GM23338 (cell line): ENCODE results near the gene BTLA. TPM values are rescaled to one million over a fixed set of nuclear protein-coding genes. Genes with fewer than 3 reads are reported as not detected.

Source experiments
- ATAC-seq: fragments of 200-7000 bp; cut with Tn5 transposase; 3 replicates; pipeline ENCODE4 v1.9.1; 2020
- DNase-seq: peaks from one replicate; pipeline ENCODE4 v3.0.0-alpha.2; 2015; ENCODE audit warnings: low spot score
- H2AFZ ChIP-seq: fragments of 200-600 bp; sonication (generic); 2 replicates; pipeline ENCODE4 v1.8.0; 2016; ENCODE audit warnings: antibody characterized with exemption, mild to moderate bottlenecking, moderate library complexity
- H3F3A ChIP-seq: fragments of 200-600 bp; sonication (generic); replicated peaks from 2 replicates; pipeline ENCODE4 v1.8.0; 2017; ENCODE audit warnings: antibody characterized with exemption, mixed run types, low read depth
- H3K27ac ChIP-seq: fragments of 200-600 bp; sonication (generic); 2 replicates; pipeline ENCODE4 v1.6.1; 2016; ENCODE audit warnings: low read depth
- H3K27me3 ChIP-seq: fragments of 200-600 bp; sonication (generic); 2 replicates; pipeline ENCODE4 v1.8.0; 2016; ENCODE audit warnings: mild to moderate bottlenecking, mixed run types, moderate library complexity; ENCODE audit not compliant: insufficient read depth
- H3K36me3 ChIP-seq: fragments of 200-600 bp; sonication (generic); 2 replicates; pipeline ENCODE4 v1.8.0; 2016; ENCODE audit warnings: mild to moderate bottlenecking; ENCODE audit not compliant: insufficient read depth
- H3K4me1 ChIP-seq: fragments of 200-600 bp; sonication (generic); 2 replicates; pipeline ENCODE4 v1.8.0; 2016; ENCODE audit warnings: mild to moderate bottlenecking, moderate library complexity; ENCODE audit not compliant: insufficient read depth
- H3K4me2 ChIP-seq: fragments of 200-600 bp; sonication (generic); 2 replicates; pipeline ENCODE4 v1.7.1; 2017; ENCODE audit warnings: mixed run types
- H3K4me3 ChIP-seq: fragments of 200-600 bp; sonication (generic); 2 replicates; pipeline ENCODE4 v1.6.1; 2016; ENCODE audit warnings: mixed run types
- H3K79me2 ChIP-seq: fragments of 200-600 bp; sonication (generic); replicated peaks from 2 replicates; pipeline ENCODE4 v1.8.0; 2017; ENCODE audit warnings: mild to moderate bottlenecking; ENCODE audit not compliant: insufficient read depth
- H3K9me2 ChIP-seq: fragments of 200-600 bp; sonication (generic); 2 replicates; pipeline ENCODE4 v1.8.0; 2017; ENCODE audit not compliant: insufficient read depth
- H4K20me1 ChIP-seq: fragments of 200-600 bp; sonication (generic); replicated peaks from 2 replicates; pipeline ENCODE4 v1.8.0; 2017; ENCODE audit warnings: mild to moderate bottlenecking; ENCODE audit not compliant: insufficient read depth
- H3K27ac Mint-ChIP-seq: 2 replicates; pipeline ENCODE4 v1.8.0; 2020; ENCODE audit warnings: inconsistent platforms, mild to moderate bottlenecking, moderate library complexity, mixed read lengths
- H3K27me3 Mint-ChIP-seq: 3 replicates; pipeline ENCODE4 v1.8.0; 2022; ENCODE audit warnings: low read depth, mild to moderate bottlenecking, moderate library complexity, mixed read lengths, inconsistent platforms; ENCODE audit not compliant: insufficient read depth, poor library complexity
- H3K36me3 Mint-ChIP-seq: 3 replicates; pipeline ENCODE4 v1.8.0; 2021; ENCODE audit warnings: low read depth, mild to moderate bottlenecking, inconsistent platforms, moderate library complexity, mixed read lengths
- H3K4me1 Mint-ChIP-seq: 3 replicates; pipeline ENCODE4 v1.8.0; 2020; ENCODE audit warnings: mild to moderate bottlenecking, inconsistent platforms, mixed read lengths
- H3K4me3 Mint-ChIP-seq: 3 replicates; pipeline ENCODE4 v1.8.0; 2021; ENCODE audit warnings: moderate library complexity, mild to moderate bottlenecking, inconsistent platforms, mixed read lengths
- H3K9me3 Mint-ChIP-seq: 3 replicates; pipeline ENCODE4 v1.8.0; 2020; ENCODE audit warnings: moderate library complexity, mild to moderate bottlenecking, inconsistent platforms, mixed read lengths
- CREB1 ChIP-seq: fragments of 250-450 bp; sonication (Bioruptor Pico); IDR thresholded peaks from 2 replicates; pipeline ENCODE4 v1.5.0; 2020; ENCODE audit warnings: low read depth, mild to moderate bottlenecking, moderate library complexity
- EZH2phosphoT487 ChIP-seq: fragments of 200-600 bp; sonication (generic); IDR thresholded peaks from one replicate; pipeline ENCODE4 v1.8.1; 2018; ENCODE audit warnings: antibody characterized with exemption; ENCODE audit not compliant: unreplicated experiment
- POLR2AphosphoS5 ChIP-seq: IDR thresholded peaks from 2 replicates; pipeline ENCODE4 v1.6.1; 2016; ENCODE audit warnings: antibody characterized with exemption, low read depth
- REST ChIP-seq: IDR thresholded peaks from one replicate; pipeline ENCODE4 v1.6.1; 2018; ENCODE audit warnings: antibody characterized with exemption; ENCODE audit not compliant: unreplicated experiment
- STAT1 ChIP-seq: IDR thresholded peaks from one replicate; pipeline ENCODE4 v1.6.1; 2016; ENCODE audit warnings: antibody characterized with exemption; ENCODE audit not compliant: unreplicated experiment
- polyA plus RNA-seq: library from polyadenylated mRNA; unstranded; fragments of >200 nt; fragmentation: Nextera tagmentation; extraction: Ambion mirVana; gene quantifications from 2 replicates; pipeline ENCODE4 v1.2.1, GENCODE V29; 2016
- total RNA-seq: library from RNA; depleted of rRNA; stranded (reverse); fragments of >200 nt; shearing (Covaris generic); gene quantifications from 2 replicates; pipeline ENCODE4 v1.2.3, GENCODE V29; 2014
- TF ChIP-seq, protein P1 (sequence below): fragments of 250-450 bp; sonication (Bioruptor Pico); IDR thresholded peaks from 2 replicates; pipeline ENCODE4 v1.5.0; 2020; ENCODE audit warnings: mild to moderate bottlenecking, moderate library complexity

BTLA gene
- total and polyA plus RNA-seq, 2 experiments from 2014 or later = 0.44 TPM; not detected in 1

GRCh38 chr3:112466020-112466419, 33.3 kb downstream of the BTLA start (continued):
- TF ChIP-seq, protein P1, sequence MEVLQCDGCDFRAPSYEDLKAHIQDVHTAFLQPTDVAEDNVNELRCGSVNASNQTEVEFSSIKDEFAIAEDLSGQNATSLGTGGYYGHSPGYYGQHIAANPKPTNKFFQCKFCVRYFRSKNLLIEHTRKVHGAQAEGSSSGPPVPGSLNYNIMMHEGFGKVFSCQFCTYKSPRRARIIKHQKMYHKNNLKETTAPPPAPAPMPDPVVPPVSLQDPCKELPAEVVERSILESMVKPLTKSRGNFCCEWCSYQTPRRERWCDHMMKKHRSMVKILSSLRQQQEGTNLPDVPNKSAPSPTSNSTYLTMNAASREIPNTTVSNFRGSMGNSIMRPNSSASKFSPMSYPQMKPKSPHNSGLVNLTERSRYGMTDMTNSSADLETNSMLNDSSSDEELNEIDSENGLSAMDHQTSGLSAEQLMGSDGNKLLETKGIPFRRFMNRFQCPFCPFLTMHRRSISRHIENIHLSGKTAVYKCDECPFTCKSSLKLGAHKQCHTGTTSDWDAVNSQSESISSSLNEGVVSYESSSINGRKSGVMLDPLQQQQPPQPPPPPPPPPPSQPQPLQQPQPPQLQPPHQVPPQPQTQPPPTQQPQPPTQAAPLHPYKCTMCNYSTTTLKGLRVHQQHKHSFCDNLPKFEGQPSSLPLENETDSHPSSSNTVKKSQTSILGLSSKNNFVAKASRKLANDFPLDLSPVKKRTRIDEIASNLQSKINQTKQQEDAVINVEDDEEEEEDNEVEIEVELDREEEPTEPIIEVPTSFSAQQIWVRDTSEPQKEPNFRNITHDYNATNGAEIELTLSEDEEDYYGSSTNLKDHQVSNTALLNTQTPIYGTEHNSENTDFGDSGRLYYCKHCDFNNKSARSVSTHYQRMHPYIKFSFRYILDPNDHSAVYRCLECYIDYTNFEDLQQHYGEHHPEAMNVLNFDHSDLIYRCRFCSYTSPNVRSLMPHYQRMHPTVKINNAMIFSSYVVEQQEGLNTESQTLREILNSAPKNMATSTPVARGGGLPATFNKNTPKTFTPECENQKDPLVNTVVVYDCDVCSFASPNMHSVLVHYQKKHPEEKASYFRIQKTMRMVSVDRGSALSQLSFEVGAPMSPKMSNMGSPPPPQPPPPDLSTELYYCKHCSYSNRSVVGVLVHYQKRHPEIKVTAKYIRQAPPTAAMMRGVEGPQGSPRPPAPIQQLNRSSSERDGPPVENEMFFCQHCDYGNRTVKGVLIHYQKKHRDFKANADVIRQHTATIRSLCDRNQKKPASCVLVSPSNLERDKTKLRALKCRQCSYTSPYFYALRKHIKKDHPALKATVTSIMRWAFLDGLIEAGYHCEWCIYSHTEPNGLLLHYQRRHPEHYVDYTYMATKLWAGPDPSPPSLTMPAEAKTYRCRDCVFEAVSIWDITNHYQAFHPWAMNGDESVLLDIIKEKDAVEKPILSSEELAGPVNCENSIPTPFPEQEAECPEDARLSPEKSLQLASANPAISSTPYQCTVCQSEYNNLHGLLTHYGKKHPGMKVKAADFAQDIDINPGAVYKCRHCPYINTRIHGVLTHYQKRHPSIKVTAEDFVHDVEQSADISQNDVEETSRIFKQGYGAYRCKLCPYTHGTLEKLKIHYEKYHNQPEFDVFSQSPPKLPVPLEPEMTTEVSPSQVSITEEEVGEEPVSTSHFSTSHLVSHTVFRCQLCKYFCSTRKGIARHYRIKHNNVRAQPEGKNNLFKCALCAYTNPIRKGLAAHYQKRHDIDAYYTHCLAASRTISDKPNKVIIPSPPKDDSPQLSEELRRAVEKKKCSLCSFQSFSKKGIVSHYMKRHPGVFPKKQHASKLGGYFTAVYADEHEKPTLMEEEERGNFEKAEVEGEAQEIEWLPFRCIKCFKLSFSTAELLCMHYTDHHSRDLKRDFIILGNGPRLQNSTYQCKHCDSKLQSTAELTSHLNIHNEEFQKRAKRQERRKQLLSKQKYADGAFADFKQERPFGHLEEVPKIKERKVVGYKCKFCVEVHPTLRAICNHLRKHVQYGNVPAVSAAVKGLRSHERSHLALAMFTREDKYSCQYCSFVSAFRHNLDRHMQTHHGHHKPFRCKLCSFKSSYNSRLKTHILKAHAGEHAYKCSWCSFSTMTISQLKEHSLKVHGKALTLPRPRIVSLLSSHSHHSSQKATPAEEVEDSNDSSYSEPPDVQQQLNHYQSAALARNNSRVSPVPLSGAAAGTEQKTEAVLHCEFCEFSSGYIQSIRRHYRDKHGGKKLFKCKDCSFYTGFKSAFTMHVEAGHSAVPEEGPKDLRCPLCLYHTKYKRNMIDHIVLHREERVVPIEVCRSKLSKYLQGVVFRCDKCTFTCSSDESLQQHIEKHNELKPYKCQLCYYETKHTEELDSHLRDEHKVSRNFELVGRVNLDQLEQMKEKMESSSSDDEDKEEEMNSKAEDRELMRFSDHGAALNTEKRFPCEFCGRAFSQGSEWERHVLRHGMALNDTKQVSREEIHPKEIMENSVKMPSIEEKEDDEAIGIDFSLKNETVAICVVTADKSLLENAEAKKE (CRISPR knock-in tag) = no peak

- no peak overlapping the region for H2AFZ ChIP-seq
- Mint-ChIP-seq H3K9me3 (no peaks in the 10 kb centered on the region), H3K4me3 (no peak overlapping the region)
- TF ChIP-seq POLR2AphosphoS5 (no peak), STAT1 (no peak), CREB1 (no peak), EZH2phosphoT487 (no peak), REST (no peak)
- TF ChIP-seq, protein P1 (CRISPR knock-in tag) = no peak
Measured at GRCh38 chr3:112464264-112464663, 35.0 kb downstream of the BTLA start.

More at GRCh38 chr3:112464264-112464663, 35.0 kb downstream of the BTLA start:
- Histone ChIP-seq H3K27ac (no peak overlapping the region), H3K4me3 (no peak overlapping the region), H3K9me2 (no peaks in the 10 kb centered on the region), H4K20me1 (no peaks in the 10 kb centered on the region), H3K4me2 (no peak overlapping the region), H3F3A (no peaks in the 10 kb centered on the region; the same call in 1 of the 2 replicates), H3K79me2 (no peaks in the 10 kb centered on the region), H3K27me3 (no peaks in the 10 kb centered on the region), H3K4me1 (0 out of 2 replicates have a peak, but pooled peaks cover 8% of the 10 kb centered on the region), H3K36me3 (no peaks in the 10 kb centered on the region)
- Mint-ChIP-seq H3K4me1 (peaks cover 12% of the 10 kb centered on the region; the same call in 2 of the 3 replicates), H3K36me3 (no peaks in the 10 kb centered on the region), H3K27me3 (no peaks in the 10 kb centered on the region), H3K27ac (no peak overlapping the region)
- DNase-seq = no peak
- no peak for ATAC-seq
